HPDE6-E6E7 (cell line): ENCODE results near the gene IFT122.
"Not testable (repeated sequence)": the region's sequence is repeated elsewhere in the genome, so short reads cannot be mapped to it uniquely, and the experiment has no call there.

ENCODE experiments used
- DNase-seq: peaks from one replicate; pipeline ENCODE4 v3.0.0; 2011; ENCODE audit warnings: missing footprints; ENCODE audit errors: extremely low spot score

The IFT122 gene

GRCh38 chr3:129469026-129469425 is 29.0 kb downstream of the IFT122 start:
- no peak for DNase-seq

GRCh38 chr3:129470861-129471260 is 30.8 kb downstream of the IFT122 start:
- no peak for DNase-seq

GRCh38 chr3:129473067-129473768 is 33.2 kb downstream of the IFT122 start:
- DNase-seq, result no peak

- no peak for DNase-seq
Measured at GRCh38 chr3:129473769-129474152, 33.7 kb downstream of the IFT122 start.

GRCh38 chr3:129474984-129475804 is 35.2 kb downstream of the IFT122 start:
- DNase-seq, result no peak

- DNase-seq, result no peak
Measured at GRCh38 chr3:129475863-129476262, 35.8 kb downstream of the IFT122 start.

- DNase-seq, result no peak
Measured at GRCh38 chr3:129476586-129476985, 36.6 kb downstream of the IFT122 start.

GRCh38 chr3:129481225-129481765 is 41.3 kb downstream of the IFT122 start:
- DNase-seq, result not testable (repeated sequence)

GRCh38 chr3:129481766-129482332 is 41.8 kb downstream of the IFT122 start:
- no peak for DNase-seq

- no peak for DNase-seq
Measured at GRCh38 chr3:129482721-129483120, 42.7 kb downstream of the IFT122 start.

- no peak for DNase-seq
Measured at GRCh38 chr3:129483870-129484269, 43.8 kb downstream of the IFT122 start.

GRCh38 chr3:129485146-129485545 is 45.1 kb downstream of the IFT122 start:
- not testable (repeated sequence) for DNase-seq

- peak; percentile 85 for DNase-seq
Measured at GRCh38 chr3:129485721-129486663, 46.0 kb downstream of the IFT122 start.

GRCh38 chr3:129486664-129487035 is 46.6 kb downstream of the IFT122 start:
- no peak for DNase-seq

GRCh38 chr3:129487183-129487867 is 47.3 kb downstream of the IFT122 start:
- DNase-seq, result no peak

GRCh38 chr3:129487868-129488335 is 47.9 kb downstream of the IFT122 start:
- DNase-seq, result not testable (repeated sequence)

GRCh38 chr3:129489258-129489657 is 49.2 kb downstream of the IFT122 start:
- not testable (repeated sequence) for DNase-seq

GRCh38 chr3:129490273-129490675 is 50.2 kb downstream of the IFT122 start:
- peak; percentile 73 for DNase-seq

GRCh38 chr3:129491077-129491476 is 51.1 kb downstream of the IFT122 start:
- DNase-seq, result not testable (repeated sequence)

GRCh38 chr3:129491794-129492193 is 51.8 kb downstream of the IFT122 start:
- DNase-seq, result no peak

GRCh38 chr3:129492691-129493090 is 52.7 kb downstream of the IFT122 start:
- DNase-seq, result no peak
